H1 (cell line): ENCODE data around the gene TGFBR2.

Source experiments
- CTCF ChIP-seq, 3 experiments: IDR thresholded peaks; 1 replicate in 2 of 3; 2 replicates in 1 of 3; pipeline versions ENCODE4 v1.5.1 to v1.6.1; 2011; ENCODE audit warnings: low read length in 3 of 3, mild to moderate bottlenecking in 3 of 3, inconsistent platforms in 2 of 3, low read depth in 1 of 3, moderate library complexity in 1 of 3; ENCODE audit not compliant: insufficient read depth in 1 of 3; ENCODE audit errors: control extremely low read depth in 1 of 3
- POLR2A ChIP-seq, 2 experiments: IDR thresholded peaks; 1 replicate in 1 of 2; 2 replicates in 1 of 2; pipeline ENCODE4 v1.6.1; 2011; ENCODE audit warnings: low read depth in 2 of 2, low read length in 2 of 2, mild to moderate bottlenecking in 2 of 2; ENCODE audit errors: control extremely low read depth in 1 of 2
- SIN3A ChIP-seq, 2 experiments: IDR thresholded peaks in 1 of 2; conservative IDR thresholded peaks in 1 of 2; 2 replicates each; pipeline ENCODE4 v1.6.1; 2011 to 2012; ENCODE audit warnings: low read length in 2 of 2, improper control_type of control experiment in 1 of 2, low read depth in 1 of 2, mild to moderate bottlenecking in 1 of 2
- ZNF274 ChIP-seq: IDR thresholded peaks from 2 replicates; pipeline ENCODE4 v1.7.0; 2012; ENCODE audit warnings: low read length, borderline replicate concordance; ENCODE audit errors: extremely low read depth

GRCh38 chr3:30631243-30631904 is 25.0 kb downstream of the TGFBR2 start:
- TF ChIP-seq SIN3A (conservative IDR thresholded peaks at IDR 0.05 in 1 of 2, IDR thresholded peaks at IDR 0.05 in 1 of 2; ENCODE audit: low read depth in 1 of 2, low read length in 2 of 2): no peak
- TF ChIP-seq CTCF (IDR thresholded peaks at IDR 0.05; ENCODE audit: control extremely low read depth in 1 of 3, insufficient read depth in 1 of 3, low read depth in 1 of 3, low read length in 3 of 3): no peak
- no peak for TF ChIP-seq ZNF274
- TF ChIP-seq POLR2A (IDR thresholded peaks at IDR 0.05; ENCODE audit: control extremely low read depth in 1 of 2, low read depth in 2 of 2, low read length in 2 of 2): no peak
